ENCODE data around the gene AMPD3.

The AMPD3 gene

GRCh38 chr11:10540546-10540914 is 85.5 kb downstream of the AMPD3 start:
- no peaks in the 10 kb centered on the region for H3K36me3 ChIP-seq (ENCODE audit: control insufficient read depth in 1 of 2, insufficient read depth in 2 of 2, low read depth in 1 of 2, low read length in 2 of 2)

DNA sequence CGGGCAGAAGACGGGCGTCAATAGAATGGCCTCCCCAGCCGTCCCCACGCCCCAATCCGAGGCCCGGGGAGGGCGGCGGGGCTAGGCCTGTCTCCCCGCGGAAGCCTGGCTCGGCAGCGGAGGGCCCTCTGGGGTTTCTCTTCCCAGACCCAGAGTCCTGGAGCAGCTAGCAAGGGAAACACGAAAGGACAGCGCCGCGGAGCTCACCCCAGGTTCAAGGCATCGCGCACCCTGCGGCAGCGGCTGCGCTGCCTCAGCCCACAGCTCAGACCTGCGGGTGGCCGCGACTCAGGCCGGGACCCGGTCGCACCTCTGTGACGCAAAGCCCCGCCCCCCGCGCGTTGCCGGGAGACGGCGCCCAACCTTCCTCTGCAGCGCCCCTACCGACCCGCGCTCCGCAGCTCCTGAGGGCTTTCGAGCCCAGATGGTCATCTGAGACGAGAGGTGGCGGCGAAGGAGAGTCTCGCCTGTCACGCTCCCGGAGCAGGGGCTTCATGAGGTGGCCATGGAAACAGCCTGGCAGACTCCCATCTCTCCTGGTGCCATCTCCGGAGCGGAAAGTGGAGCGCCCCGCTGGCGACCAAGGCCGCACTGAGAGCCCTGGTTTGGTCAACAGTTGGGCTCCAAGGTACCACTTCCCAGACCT is 86.0 kb downstream of the AMPD3 start, which contains the start of gene RNF141:
TSS of gene RNF141 (minus strand) at position 273 of the 646 bp plus-strand sequence. CDS start 7,029 bp downstream, outside the sequence.
- Histone ChIP-seq H3K4ac (ENCODE audit: low read depth in 1 of 2, low read length in 2 of 2) (peak within 1 kb of the TSS; percentile 75 to 83), H3K4me1 (ENCODE audit: control insufficient read depth, insufficient read depth, low read depth, low read length) (no peaks in the 10 kb centered on the region), H3K79me1 (replicated peaks; ENCODE audit: low read length, poor library complexity, severe bottlenecking) (peaks cover 11% of the 10 kb centered on the region), H2BK12ac (ENCODE audit: low read length in 2 of 2) (peak within 1 kb of the TSS; percentile 91 to 94), H3K18ac (ENCODE audit: low read depth in 1 of 2, low read length in 2 of 2) (peak within 1 kb of the TSS; percentile 73 to 83), H2BK5ac (ENCODE audit: low read depth, low read length, poor library complexity, severe bottlenecking) (peak within 1 kb of the TSS; percentile 31), H4K91ac (ENCODE audit: low read length) (peak within 1 kb of the TSS; percentile 68), H3K27ac (ENCODE audit: low read length, poor library complexity, severe bottlenecking) (peak within 1 kb of the TSS; percentile 72), H3K23ac (ENCODE audit: low read length in 2 of 2) (peak within 1 kb of the TSS in 1 of 2 experiments; percentile 83), H2BK120ac (ENCODE audit: low read depth, low read length) (peak within 1 kb of the TSS; percentile 61), H3K36me3 (ENCODE audit: control insufficient read depth in 1 of 2, insufficient read depth in 2 of 2, low read depth in 1 of 2, low read length in 2 of 2) (no peaks in the 10 kb centered on the region), H3K14ac (ENCODE audit: low read length in 2 of 2) (peak within 1 kb of the TSS in 1 of 2 experiments; percentile 76), H3K4me3 (ENCODE audit: insufficient read depth in 1 of 2, low read depth in 1 of 2, low read length in 2 of 2) (peak within 1 kb of the TSS; percentile 88 to 92), H3K9ac (ENCODE audit: low read length) (peak within 1 kb of the TSS; percentile 97), H4K8ac (ENCODE audit: low read length) (peak within 1 kb of the TSS; percentile 91), H2BK15ac (ENCODE audit: low read depth, poor library complexity, severe bottlenecking) (peak within 1 kb of the TSS; percentile 69), H2AK5ac (ENCODE audit: low read length, severe bottlenecking) (no peak within 1 kb of the TSS), H3K9me3 (ENCODE audit: control insufficient read depth, low read length) (no peaks in the 10 kb centered on the region), H3K4me2 (ENCODE audit: low read length, poor library complexity, severe bottlenecking) (peak within 1 kb of the TSS; percentile 98), H2AFZ (ENCODE audit: low read depth, low read length) (peak within 1 kb of the TSS; percentile 99), H3K27me3 (ENCODE audit: control insufficient read depth in 1 of 2, insufficient read depth in 1 of 2, low read length in 2 of 2) (no peaks in the 10 kb centered on the region)
- peak; percentile 94 for DNase-seq
- under 1% methylated on average over 50 of the region's 54 CpGs for WGBS

More at GRCh38 chr11:10540546-10540914, 85.5 kb downstream of the AMPD3 start:
- no peaks in the 10 kb centered on the region for H3K27me3 ChIP-seq (ENCODE audit: control insufficient read depth in 1 of 2, insufficient read depth in 1 of 2, low read length in 2 of 2)
- peaks cover 15% of the 10 kb centered on the region for H3K79me1 ChIP-seq (replicated peaks; ENCODE audit: low read length, poor library complexity, severe bottlenecking)
- no peak overlapping the region for H3K23ac ChIP-seq (ENCODE audit: low read length in 2 of 2)
- H3K18ac ChIP-seq (ENCODE audit: low read depth in 1 of 2, low read length in 2 of 2), result peak overlapping the region; percentile 50 to 83
- H4K8ac ChIP-seq (ENCODE audit: low read length), result peak overlapping the region; percentile 91
- peak overlapping the region; percentile 97 for H3K9ac ChIP-seq (ENCODE audit: low read length)
- H2BK120ac ChIP-seq (ENCODE audit: low read depth, low read length), result peak overlapping the region; percentile 61
- no peak for DNase-seq
- H2AK5ac ChIP-seq (ENCODE audit: low read length, severe bottlenecking), result no peak overlapping the region
- no peak overlapping the region for H3K14ac ChIP-seq (ENCODE audit: low read length in 2 of 2)
- H2BK15ac ChIP-seq (ENCODE audit: low read depth, poor library complexity, severe bottlenecking), result peak overlapping the region; percentile 69
- peak overlapping the region; percentile 98 for H3K4me2 ChIP-seq (ENCODE audit: low read length, poor library complexity, severe bottlenecking)
- peak overlapping the region; percentile 50 for H4K91ac ChIP-seq (ENCODE audit: low read length)
- H3K9me3 ChIP-seq (ENCODE audit: control insufficient read depth, low read length), result no peaks in the 10 kb centered on the region
- under 1% methylated on average over 25 of the region's 25 CpGs for WGBS
- H3K4ac ChIP-seq (ENCODE audit: low read depth in 1 of 2, low read length in 2 of 2), result peak overlapping the region; percentile 75 to 83
- peak overlapping the region; percentile 31 for H2BK5ac ChIP-seq (ENCODE audit: low read depth, low read length, poor library complexity, severe bottlenecking)
- peak overlapping the region; percentile 32 for H3K27ac ChIP-seq (ENCODE audit: low read length, poor library complexity, severe bottlenecking)
- H3K4me1 ChIP-seq (ENCODE audit: control insufficient read depth, insufficient read depth, low read depth, low read length), result no peaks in the 10 kb centered on the region
- peak overlapping the region; percentile 88 for H2AFZ ChIP-seq (ENCODE audit: low read depth, low read length)
- H2BK12ac ChIP-seq (ENCODE audit: low read length in 2 of 2), result no peak overlapping the region
- peak overlapping the region; percentile 88 to 92 for H3K4me3 ChIP-seq (ENCODE audit: insufficient read depth in 1 of 2, low read depth in 1 of 2, low read length in 2 of 2)

DNA sequence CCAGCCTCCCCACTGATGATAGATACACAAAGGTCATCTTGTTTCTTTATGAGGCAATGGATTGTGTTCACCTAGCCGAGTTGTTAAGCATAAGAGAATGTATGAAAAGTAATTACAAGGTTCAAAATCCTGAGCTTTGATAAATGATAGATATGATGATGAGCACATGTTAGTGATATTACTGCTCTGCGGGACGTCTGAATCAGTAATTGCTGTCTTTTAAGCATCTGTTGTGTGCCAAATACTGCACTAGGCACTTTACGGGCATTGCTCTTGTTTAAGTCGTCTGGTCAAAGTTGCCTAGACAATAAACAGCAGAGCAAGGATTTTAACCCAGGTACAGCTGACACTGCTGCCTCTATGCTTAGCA is 86.5 kb downstream of the AMPD3 start:
- Histone ChIP-seq H3K23ac (ENCODE audit: low read length in 2 of 2) (peak overlapping the region in 1 of 2 experiments; percentile 83), H2BK120ac (ENCODE audit: low read depth, low read length) (no peak overlapping the region), H3K4me3 (ENCODE audit: insufficient read depth in 1 of 2, low read depth in 1 of 2, low read length in 2 of 2) (peak overlapping the region; percentile 88 to 92), H3K4ac (ENCODE audit: low read depth in 1 of 2, low read length in 2 of 2) (peak overlapping the region in 1 of 2 experiments; percentile 71), H2BK15ac (ENCODE audit: low read depth, poor library complexity, severe bottlenecking) (peak overlapping the region; percentile 15), H2BK12ac (ENCODE audit: low read length in 2 of 2) (peak overlapping the region; percentile 71 to 91), H3K14ac (ENCODE audit: low read length in 2 of 2) (no peak overlapping the region), H2AK5ac (ENCODE audit: low read length, severe bottlenecking) (no peak overlapping the region), H3K18ac (ENCODE audit: low read depth in 1 of 2, low read length in 2 of 2) (peak overlapping the region in 1 of 2 experiments; percentile 16), H3K27me3 (ENCODE audit: control insufficient read depth in 1 of 2, insufficient read depth in 1 of 2, low read length in 2 of 2) (no peaks in the 10 kb centered on the region), H3K36me3 (ENCODE audit: control insufficient read depth in 1 of 2, insufficient read depth in 2 of 2, low read depth in 1 of 2, low read length in 2 of 2) (no peaks in the 10 kb centered on the region), H3K27ac (ENCODE audit: low read length, poor library complexity, severe bottlenecking) (no peak overlapping the region), H3K9ac (ENCODE audit: low read length) (peak overlapping the region; percentile 97), H2BK5ac (ENCODE audit: low read depth, low read length, poor library complexity, severe bottlenecking) (no peak overlapping the region), H3K4me1 (ENCODE audit: control insufficient read depth, insufficient read depth, low read depth, low read length) (no peaks in the 10 kb centered on the region), H3K4me2 (ENCODE audit: low read length, poor library complexity, severe bottlenecking) (peak overlapping the region; percentile 79), H3K79me1 (replicated peaks; ENCODE audit: low read length, poor library complexity, severe bottlenecking) (peaks cover 8% of the 10 kb centered on the region), H4K8ac (ENCODE audit: low read length) (peak overlapping the region; percentile 78), H3K9me3 (ENCODE audit: control insufficient read depth, low read length) (no peaks in the 10 kb centered on the region), H4K91ac (ENCODE audit: low read length) (no peak overlapping the region), H2AFZ (ENCODE audit: low read depth, low read length) (peak overlapping the region; percentile 99)
- WGBS, result 74% methylated on average over 5 of the region's 5 CpGs
- no peak for DNase-seq

GRCh38 chr11:10542776-10543175 is 87.7 kb downstream of the AMPD3 start:
- Histone ChIP-seq H3K79me1 (replicated peaks; ENCODE audit: low read length, poor library complexity, severe bottlenecking) (peaks cover 5% of the 10 kb centered on the region), H2BK120ac (ENCODE audit: low read depth, low read length) (no peak overlapping the region)

More at GRCh38 chr11:10542776-10543175, 87.7 kb downstream of the AMPD3 start:
- H3K27ac ChIP-seq (ENCODE audit: low read length, poor library complexity, severe bottlenecking), result no peak overlapping the region
- no peak overlapping the region for H4K91ac ChIP-seq (ENCODE audit: low read length)
- no peak for DNase-seq
- no peak overlapping the region for H2BK5ac ChIP-seq (ENCODE audit: low read depth, low read length, poor library complexity, severe bottlenecking)
- H2BK12ac ChIP-seq (ENCODE audit: low read length in 2 of 2), result no peak overlapping the region
- no peak overlapping the region for H3K4me3 ChIP-seq (ENCODE audit: insufficient read depth in 1 of 2, low read depth in 1 of 2, low read length in 2 of 2)
- H2AK5ac ChIP-seq (ENCODE audit: low read length, severe bottlenecking), result no peak overlapping the region
- H3K14ac ChIP-seq (ENCODE audit: low read length in 2 of 2), result no peak overlapping the region
- H3K18ac ChIP-seq (ENCODE audit: low read depth in 1 of 2, low read length in 2 of 2), result no peak overlapping the region
- no peaks in the 10 kb centered on the region for H3K4me1 ChIP-seq (ENCODE audit: control insufficient read depth, insufficient read depth, low read depth, low read length)
- H3K4me2 ChIP-seq (ENCODE audit: low read length, poor library complexity, severe bottlenecking), result no peak overlapping the region
- no peaks in the 10 kb centered on the region for H3K36me3 ChIP-seq (ENCODE audit: control insufficient read depth in 1 of 2, insufficient read depth in 2 of 2, low read depth in 1 of 2, low read length in 2 of 2)
- 100% methylated on average over 3 of the region's 3 CpGs for WGBS
- H2BK15ac ChIP-seq (ENCODE audit: low read depth, poor library complexity, severe bottlenecking), result no peak overlapping the region
- H3K9me3 ChIP-seq (ENCODE audit: control insufficient read depth, low read length), result no peaks in the 10 kb centered on the region
- no peak overlapping the region for H4K8ac ChIP-seq (ENCODE audit: low read length)
- no peak overlapping the region for H3K23ac ChIP-seq (ENCODE audit: low read length in 2 of 2)
- H3K4ac ChIP-seq (ENCODE audit: low read depth in 1 of 2, low read length in 2 of 2), result no peak overlapping the region
- no peak overlapping the region for H3K9ac ChIP-seq (ENCODE audit: low read length)
- no peaks in the 10 kb centered on the region for H3K27me3 ChIP-seq (ENCODE audit: control insufficient read depth in 1 of 2, insufficient read depth in 1 of 2, low read length in 2 of 2)
- H2AFZ ChIP-seq (ENCODE audit: low read depth, low read length), result no peak overlapping the region
